HG02610 (cell line): ENCODE measurements around the gene UCP1.
A peak's percentile ranks its signal among the peaks of the same experiment; 100 is the strongest.
"Not testable (repeated sequence)": the region's sequence is repeated elsewhere in the genome, so short reads cannot be mapped to it uniquely, and the experiment has no call there.

ENCODE experiments used
- ATAC-seq: cut with Tn5 transposase; IDR thresholded peaks from one replicate; pipeline ENCODE4 v1.9.1; 2021; ENCODE audit warnings: mild to moderate bottlenecking, moderate library complexity; ENCODE audit not compliant: unreplicated experiment

UCP1 gene

GRCh38 chr4:140556372-140557085 is 12.2 kb downstream of the UCP1 start:
- ATAC-seq, result peak; percentile 99

GRCh38 chr4:140533951-140534480 is 34.7 kb downstream of the UCP1 start:
- no peak for ATAC-seq

- ATAC-seq, result no peak
Observed at GRCh38 chr4:140529434-140529833, 39.3 kb downstream of the UCP1 start.

- peak; percentile 100 for ATAC-seq
Observed at GRCh38 chr4:140523857-140524742, 44.7 kb downstream of the UCP1 start, which contains the start of gene ELMOD2. TSS of gene ELMOD2 (plus strand) at chr4:140524168. CDS start at chr4:140525429, 1,261 bp downstream.

GRCh38 chr4:140523370-140523856 is 45.3 kb downstream of the UCP1 start:
- ATAC-seq, result no peak

GRCh38 chr4:140515423-140515822 is 53.3 kb downstream of the UCP1 start:
- no peak for ATAC-seq

GRCh38 chr4:140513765-140514164 is 55.0 kb downstream of the UCP1 start:
- not testable (repeated sequence) for ATAC-seq
